ENCODE data around the gene RETN.

Gene RETN

DNA sequence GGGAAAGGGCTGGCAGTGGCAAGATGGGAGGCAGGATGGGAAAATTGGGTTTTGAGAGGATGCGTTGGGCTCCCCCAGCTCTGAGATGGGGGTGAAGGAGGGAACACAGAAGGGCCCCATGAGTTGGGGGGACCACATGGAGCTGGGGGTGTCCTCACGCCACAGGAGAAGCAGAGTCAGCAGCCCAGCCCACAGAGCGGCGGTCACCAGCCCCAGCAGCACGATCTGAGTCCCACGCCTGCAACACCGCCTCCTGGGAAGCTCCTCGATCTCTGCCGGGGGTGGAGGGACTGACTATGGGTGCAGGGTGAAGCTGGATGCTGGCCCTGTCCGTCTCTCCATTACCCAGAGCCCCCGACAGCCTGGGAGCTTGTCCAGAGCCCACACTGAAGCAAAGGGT is 29.7 kb downstream of the RETN start:
- Histone ChIP-seq H3K9me3 (ENCODE audit: control insufficient read depth, insufficient read depth, low read length) (no peaks in the 10 kb centered on the region), H3K4me1 (ENCODE audit: insufficient read depth, low read length) (no peaks in the 10 kb centered on the region), H3K9ac (ENCODE audit: low read depth, low read length) (no peak overlapping the region), H3K36me3 (ENCODE audit: insufficient read depth, low read length) (no peaks in the 10 kb centered on the region)

DNA sequence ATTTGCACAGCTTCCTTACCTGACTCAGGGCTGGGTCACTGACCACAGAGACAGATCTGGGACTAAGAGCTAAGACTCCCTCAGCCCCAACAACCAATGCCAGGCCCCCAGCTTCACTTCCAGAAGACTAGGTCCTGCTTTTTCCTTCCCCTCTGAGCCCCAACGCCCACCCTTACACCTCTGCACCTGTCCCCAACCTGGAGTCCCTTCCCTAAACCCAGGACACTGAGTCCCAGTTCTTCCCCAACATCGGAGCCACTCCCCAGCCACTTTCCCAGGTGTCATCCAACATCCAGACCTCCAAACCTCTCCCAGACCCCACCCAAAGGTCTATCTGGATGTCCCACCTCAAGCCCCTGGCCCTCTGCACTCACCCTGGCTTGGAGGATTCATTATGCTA is 30.2 kb downstream of the RETN start:
- Histone ChIP-seq H3K4me1 (ENCODE audit: insufficient read depth, low read length) (no peaks in the 10 kb centered on the region), H3K9me3 (ENCODE audit: control insufficient read depth, insufficient read depth, low read length) (no peaks in the 10 kb centered on the region), H3K9ac (ENCODE audit: low read depth, low read length) (no peak overlapping the region), H3K36me3 (ENCODE audit: insufficient read depth, low read length) (no peaks in the 10 kb centered on the region)

DNA sequence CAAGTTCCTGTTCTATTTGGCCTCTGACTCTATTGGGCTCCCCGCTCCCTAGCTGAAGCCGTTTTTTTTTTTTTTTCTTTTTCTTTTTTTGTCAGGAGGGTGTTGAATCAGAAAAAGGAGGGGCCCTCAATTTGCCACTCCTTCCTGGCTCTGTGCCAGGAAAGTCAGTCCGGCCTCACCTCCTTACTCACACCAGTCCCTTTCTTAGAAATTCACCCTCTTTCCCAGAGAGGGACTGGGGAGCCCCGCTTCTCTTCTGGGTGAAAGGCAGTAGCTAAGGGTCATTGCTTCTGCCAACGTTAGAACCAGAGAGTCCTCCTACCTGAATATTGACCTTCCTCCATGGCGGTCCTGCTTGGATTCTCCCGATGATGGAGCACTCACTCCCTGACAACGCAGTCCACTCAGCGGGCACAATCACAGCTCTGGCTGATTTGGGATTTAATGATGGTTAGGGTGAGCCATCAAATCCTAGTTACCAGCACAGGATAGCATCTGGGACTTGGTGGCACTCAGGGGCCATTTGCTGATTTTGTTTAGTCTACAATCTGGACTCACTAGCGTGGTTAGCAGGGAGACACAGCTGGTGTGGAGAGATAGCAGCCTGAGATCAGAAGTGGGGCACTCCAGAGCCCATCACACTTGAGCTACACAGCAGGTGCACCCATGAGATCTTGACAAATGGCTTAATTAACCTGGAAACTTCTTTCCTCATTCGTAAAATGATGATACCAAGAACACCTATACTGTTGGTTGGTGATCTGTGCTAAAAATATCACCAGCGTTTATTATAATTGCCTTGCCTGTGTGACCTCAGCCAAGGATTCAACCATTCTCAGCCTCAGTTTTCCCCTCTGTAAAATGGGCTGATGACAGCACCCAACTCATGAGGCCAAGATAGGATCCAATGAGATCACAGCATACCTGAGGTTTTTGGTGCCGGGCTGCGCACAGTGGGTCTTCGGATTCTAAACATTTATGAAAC is 30.9 kb downstream of the RETN start:
- no peaks in the 10 kb centered on the region for H3K4me1 ChIP-seq (ENCODE audit: insufficient read depth, low read length)
- no peaks in the 10 kb centered on the region for H3K36me3 ChIP-seq (ENCODE audit: insufficient read depth, low read length)
- no peaks in the 10 kb centered on the region for H3K9me3 ChIP-seq (ENCODE audit: control insufficient read depth, insufficient read depth, low read length)
- H3K9ac ChIP-seq (ENCODE audit: low read depth, low read length), result no peak overlapping the region

DNA sequence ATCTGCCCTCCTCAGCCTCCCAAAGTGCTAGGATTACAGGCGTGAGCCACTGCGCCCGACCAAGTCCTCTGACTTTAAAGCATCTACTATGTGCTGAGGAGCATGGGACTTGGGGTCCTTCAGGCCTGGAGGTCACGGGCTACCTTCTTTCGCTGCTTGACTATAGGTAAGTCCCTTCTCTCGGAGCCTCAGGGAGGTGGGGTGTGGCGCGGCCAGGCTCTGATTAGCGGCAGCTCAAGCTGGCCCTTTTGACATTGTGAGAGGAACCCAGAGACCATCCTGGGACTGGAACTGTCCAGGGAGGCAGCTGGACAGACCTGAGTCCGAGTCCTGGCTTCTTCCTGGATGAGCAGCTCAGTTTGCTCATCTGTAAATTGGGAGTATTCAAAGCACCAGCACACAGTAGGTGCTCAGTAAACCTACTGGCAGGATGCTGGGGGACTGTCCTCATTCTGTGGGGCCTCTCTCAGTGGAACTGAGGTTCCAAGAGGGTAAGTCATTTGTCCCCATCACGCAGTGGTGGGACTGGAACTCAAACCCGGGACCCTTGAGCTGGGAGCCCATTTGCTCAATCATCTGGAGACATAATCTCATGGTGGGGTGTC is 32.3 kb downstream of the RETN start:
- Histone ChIP-seq H3K9me3 (ENCODE audit: control insufficient read depth, insufficient read depth, low read length) (no peaks in the 10 kb centered on the region), H3K4me1 (ENCODE audit: insufficient read depth, low read length) (no peaks in the 10 kb centered on the region), H3K36me3 (ENCODE audit: insufficient read depth, low read length) (no peaks in the 10 kb centered on the region), H3K9ac (ENCODE audit: low read depth, low read length) (no peak overlapping the region)

DNA sequence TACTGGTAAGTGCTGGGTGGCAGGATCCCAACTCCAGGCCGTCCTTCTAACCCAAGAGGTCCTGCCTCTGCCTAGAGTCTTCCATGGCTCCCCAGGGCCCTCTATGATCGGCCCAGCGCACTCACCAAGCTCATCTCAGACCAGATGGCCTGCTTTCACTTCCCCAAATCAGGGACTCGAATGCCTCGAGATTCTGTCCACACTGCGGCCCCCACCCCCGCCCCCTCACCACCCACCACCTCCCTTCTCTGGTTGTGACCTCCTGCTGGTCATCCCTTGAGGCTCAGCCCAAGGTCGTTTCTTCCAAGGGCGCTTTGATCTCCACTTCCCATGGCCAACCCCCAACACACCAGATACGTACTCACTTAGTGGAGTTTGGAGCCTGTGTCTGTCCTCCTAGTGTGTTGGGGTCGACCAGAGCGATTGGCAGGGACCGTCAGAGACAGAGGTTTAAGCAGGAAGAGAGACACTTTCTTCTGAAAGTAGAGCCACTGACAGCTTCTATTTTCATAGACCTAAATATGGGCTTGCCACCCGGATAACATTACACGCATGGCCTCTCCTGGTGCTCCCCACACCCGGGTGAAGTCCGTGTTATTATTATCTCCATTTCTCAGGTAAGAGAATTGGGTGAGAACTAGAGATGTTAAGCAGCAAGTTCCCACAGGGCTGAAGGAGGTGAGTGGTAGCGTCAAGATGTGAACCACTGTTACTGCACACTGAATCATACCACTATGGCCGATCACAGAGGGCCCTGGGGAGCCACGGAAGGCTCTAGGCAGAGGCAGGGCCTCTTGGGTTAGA is 33.0 kb downstream of the RETN start, which contains the start of gene FCER2:
Gene FCER2 (minus strand): TSS at position 478 of the 804 bp plus-strand sequence. CDS start 2,371 bp downstream, outside the sequence.
- H3K9me3 ChIP-seq (ENCODE audit: control insufficient read depth, insufficient read depth, low read length), result no peaks in the 10 kb centered on the region
- no peak within 1 kb of the TSS for H3K9ac ChIP-seq (ENCODE audit: low read depth, low read length)
- no peaks in the 10 kb centered on the region for H3K4me1 ChIP-seq (ENCODE audit: insufficient read depth, low read length)
- H3K36me3 ChIP-seq (ENCODE audit: insufficient read depth, low read length), result no peaks in the 10 kb centered on the region

DNA sequence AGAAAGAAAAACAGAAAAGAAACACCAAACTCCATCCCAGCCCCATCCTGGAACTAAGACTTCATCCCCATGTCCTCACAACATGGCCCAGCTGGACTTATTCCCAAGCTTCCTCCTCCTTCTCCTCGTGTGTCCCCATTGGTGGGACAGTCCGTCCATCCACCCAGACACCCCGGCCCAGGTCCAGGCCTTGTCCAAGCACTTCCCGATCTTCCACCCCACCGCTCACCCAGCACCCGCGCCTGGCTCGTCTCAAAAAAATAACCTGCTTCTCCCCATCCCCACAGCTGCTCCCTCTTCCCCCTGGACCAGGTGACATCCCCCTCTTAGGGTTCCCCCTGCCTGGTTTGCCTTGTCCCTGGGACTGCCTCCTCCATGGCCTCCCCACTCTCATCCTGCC is 34.5 kb downstream of the RETN start:
- H3K4me1 ChIP-seq (ENCODE audit: insufficient read depth, low read length), result no peaks in the 10 kb centered on the region
- H3K9ac ChIP-seq (ENCODE audit: low read depth, low read length), result no peak overlapping the region
- H3K36me3 ChIP-seq (ENCODE audit: insufficient read depth, low read length), result no peaks in the 10 kb centered on the region
- H3K9me3 ChIP-seq (ENCODE audit: control insufficient read depth, insufficient read depth, low read length), result no peaks in the 10 kb centered on the region

DNA sequence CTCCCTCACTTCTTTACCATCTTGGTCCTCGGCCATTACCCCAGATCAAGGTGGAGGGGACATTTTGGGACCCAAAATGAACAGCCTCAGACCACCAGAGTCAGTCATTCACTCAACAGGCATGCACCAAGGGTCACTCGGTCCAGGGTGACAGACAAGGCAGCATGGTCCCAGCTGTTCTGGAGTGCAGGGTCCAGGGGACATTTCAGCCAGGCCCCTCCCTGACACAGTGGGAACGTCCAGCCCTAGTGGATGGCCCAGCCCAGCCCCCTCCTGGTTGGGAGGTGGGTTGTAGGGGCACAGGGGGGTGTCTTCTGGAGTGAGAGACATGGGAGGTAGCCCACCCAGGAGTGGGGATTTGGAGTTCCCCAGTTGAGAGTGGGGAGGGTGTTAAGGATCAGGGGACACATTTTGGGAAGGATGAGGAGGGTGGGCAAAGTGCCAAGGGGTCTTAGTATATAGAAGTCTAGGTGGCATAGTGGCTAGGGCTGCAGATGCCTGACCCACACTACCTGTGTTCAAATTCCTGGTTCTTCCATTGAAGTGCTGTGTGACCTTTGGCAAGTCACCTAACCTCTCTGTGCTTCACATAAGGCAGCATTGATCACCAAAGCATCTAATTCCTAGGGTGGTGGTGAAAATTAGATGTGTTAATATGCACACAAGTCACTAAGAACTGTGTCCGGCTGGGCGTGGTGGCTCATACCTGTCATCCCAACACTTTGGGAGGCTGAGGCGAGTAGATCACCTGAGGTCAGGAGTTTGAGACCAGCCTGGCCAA is 35.6 kb downstream of the RETN start:
- H3K36me3 ChIP-seq (ENCODE audit: insufficient read depth, low read length), result no peaks in the 10 kb centered on the region
- H3K9me3 ChIP-seq (ENCODE audit: control insufficient read depth, insufficient read depth, low read length), result no peaks in the 10 kb centered on the region
- H3K4me1 ChIP-seq (ENCODE audit: insufficient read depth, low read length), result no peaks in the 10 kb centered on the region
- no peak overlapping the region for H3K9ac ChIP-seq (ENCODE audit: low read depth, low read length)

DNA sequence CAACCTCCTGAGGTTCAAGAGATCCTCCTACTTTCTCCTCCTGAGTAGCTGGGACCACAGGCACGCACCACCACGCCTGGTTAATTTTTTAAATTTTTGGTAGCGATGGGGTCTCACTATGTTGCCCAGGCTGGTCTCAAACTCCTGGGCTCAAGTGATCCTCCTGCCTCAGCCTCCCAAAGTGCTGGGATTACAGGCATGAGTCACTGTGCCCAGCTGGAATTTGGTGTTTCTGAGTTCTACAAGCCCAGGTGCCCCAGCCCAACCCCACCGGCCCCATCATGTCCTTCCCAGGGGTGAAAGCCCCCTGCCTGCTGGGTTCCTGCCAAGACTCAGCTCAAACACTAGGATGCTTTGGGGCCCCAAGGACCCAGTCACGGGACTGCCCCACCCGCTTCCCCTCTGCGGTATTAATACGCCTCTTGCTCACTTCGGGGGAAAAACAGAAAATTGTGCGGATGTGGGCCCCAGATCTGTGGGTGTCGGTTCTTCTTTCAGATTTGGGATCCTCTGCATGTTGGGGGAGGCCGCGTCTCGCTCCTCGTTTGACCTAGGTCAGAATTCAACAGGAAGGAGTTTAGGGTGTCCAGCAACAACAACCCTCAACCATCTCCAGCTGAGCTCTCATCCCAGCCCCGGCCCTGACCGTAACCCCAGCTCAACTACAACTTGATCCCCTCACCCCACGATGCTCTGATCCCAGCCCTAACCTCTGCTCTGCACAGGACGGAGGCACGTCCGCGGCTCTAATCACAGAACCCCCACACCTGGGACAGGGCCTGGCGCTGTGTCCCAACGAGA is 36.7 kb downstream of the RETN start:
- Histone ChIP-seq H3K9me3 (ENCODE audit: control insufficient read depth, insufficient read depth, low read length) (no peaks in the 10 kb centered on the region), H3K9ac (ENCODE audit: low read depth, low read length) (no peak overlapping the region), H3K4me1 (ENCODE audit: insufficient read depth, low read length) (no peaks in the 10 kb centered on the region), H3K36me3 (ENCODE audit: insufficient read depth, low read length) (no peaks in the 10 kb centered on the region)

DNA sequence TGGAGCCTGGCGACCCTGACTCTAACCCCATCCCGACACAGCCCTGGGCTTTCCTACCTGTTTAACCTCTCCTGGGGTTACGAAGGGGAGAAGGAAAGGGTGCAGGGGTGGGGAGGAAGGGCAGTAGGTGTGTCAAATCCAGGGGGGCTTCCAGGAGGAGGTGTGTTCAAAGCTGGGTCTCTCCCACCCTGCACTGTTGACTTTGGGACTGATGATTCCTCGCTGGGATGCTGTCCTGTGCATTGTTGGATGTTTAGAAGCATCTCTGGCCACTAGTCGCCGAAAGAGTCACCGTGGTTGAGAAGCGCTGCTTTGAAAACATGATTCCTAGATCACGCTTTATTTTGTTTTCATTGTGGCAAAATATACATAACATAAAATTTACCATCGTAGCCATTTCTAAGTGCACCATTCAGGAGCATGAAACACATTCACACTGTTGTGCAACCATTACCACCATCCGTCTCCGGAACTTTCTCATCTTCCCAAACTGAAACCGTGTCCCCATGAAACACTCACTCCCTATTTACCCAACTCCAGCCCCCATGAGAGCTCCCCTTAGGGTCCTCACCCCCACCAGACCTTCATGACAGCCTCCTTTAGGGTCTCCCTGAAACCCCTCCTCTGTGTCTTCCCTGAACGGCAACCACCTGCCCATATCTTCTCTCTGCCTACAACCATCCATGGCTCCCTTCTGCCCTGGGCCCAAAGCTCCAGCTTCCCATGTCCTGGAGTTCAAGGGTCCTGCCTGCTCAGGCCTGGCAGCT is 37.5 kb downstream of the RETN start:
- no peak overlapping the region for H3K9ac ChIP-seq (ENCODE audit: low read depth, low read length)
- H3K4me1 ChIP-seq (ENCODE audit: insufficient read depth, low read length), result no peaks in the 10 kb centered on the region
- H3K36me3 ChIP-seq (ENCODE audit: insufficient read depth, low read length), result no peaks in the 10 kb centered on the region
- no peaks in the 10 kb centered on the region for H3K9me3 ChIP-seq (ENCODE audit: control insufficient read depth, insufficient read depth, low read length)

DNA sequence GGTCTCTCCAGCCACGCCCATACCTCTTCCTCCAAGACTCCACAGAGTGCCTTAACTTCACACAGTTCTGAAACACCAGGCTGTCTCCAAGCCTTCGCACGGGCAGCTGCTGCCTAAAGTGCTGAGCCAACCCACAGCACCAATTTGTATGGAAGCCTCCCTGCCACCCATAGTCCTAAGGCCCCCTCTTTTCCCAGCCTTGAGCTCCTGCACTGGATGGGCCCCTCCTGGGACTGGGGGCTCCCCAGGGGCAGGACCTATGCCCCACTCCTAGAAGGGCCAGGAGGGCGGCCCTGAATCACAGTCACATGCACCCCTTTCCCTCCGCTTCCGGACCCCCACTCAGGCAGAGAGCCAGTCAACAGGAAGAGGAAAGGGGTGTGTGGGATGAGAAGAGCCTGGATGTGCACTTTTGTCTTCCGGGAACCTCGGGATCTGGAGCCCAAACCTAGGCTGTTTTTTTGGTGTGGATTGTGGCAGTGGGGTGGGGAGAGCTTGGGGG is 38.2 kb downstream of the RETN start:
- Histone ChIP-seq H3K4me1 (ENCODE audit: insufficient read depth, low read length) (no peaks in the 10 kb centered on the region), H3K9me3 (ENCODE audit: control insufficient read depth, insufficient read depth, low read length) (no peaks in the 10 kb centered on the region), H3K9ac (ENCODE audit: low read depth, low read length) (no peak overlapping the region), H3K36me3 (ENCODE audit: insufficient read depth, low read length) (no peaks in the 10 kb centered on the region)

DNA sequence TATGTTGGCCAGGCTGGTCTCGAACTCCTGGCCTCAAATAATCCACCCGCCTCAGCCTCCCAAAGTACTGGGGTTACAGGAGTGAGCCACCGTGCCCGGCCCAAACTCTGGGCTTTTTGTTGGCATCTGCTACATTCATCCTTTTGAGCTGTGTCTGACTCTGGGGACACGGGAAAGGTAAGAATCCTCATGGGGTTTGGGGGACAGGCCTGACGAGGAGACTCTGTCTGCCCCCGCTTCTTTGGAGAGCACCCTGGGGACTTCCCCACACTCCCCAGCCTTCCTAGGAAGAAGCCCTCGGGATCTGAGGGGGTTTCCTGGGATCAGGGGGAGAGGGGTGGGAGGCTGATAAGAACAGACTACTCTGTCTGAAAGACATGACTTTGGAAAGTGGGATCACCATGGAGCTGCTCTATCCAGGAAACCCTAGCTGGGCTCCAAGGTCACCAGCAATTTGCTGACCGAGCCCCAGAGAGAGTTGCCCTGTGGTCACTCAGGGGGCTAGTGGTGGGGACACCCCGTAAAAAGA is 41.1 kb downstream of the RETN start:
- no peak overlapping the region for H3K9ac ChIP-seq (ENCODE audit: low read depth, low read length)
- H3K9me3 ChIP-seq (ENCODE audit: control insufficient read depth, insufficient read depth, low read length), result no peaks in the 10 kb centered on the region
- H3K4me1 ChIP-seq (ENCODE audit: insufficient read depth, low read length), result no peaks in the 10 kb centered on the region
- no peaks in the 10 kb centered on the region for H3K36me3 ChIP-seq (ENCODE audit: insufficient read depth, low read length)

DNA sequence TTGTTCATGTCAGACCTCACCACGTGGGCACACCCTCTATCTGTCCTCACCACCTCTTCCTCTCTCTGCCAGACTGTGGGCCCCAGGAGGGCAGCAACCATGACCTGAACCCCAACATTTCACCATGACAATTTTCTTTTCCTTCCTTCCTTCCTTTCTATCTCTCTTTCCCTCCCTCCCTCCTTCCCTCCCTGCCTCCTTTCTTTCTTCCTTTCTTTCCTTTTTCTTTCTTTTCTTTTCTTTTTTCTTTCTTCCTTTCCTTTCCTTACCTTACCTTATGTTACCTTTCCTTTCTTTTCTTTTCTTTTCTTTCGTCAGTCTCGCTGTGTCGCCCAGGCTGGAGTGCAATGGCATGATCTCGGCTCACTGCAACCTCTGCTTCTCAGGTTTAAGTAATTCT is 41.8 kb downstream of the RETN start:
- H3K9ac ChIP-seq (ENCODE audit: low read depth, low read length), result no peak overlapping the region
- no peaks in the 10 kb centered on the region for H3K4me1 ChIP-seq (ENCODE audit: insufficient read depth, low read length)
- H3K9me3 ChIP-seq (ENCODE audit: control insufficient read depth, insufficient read depth, low read length), result no peaks in the 10 kb centered on the region
- H3K36me3 ChIP-seq (ENCODE audit: insufficient read depth, low read length), result no peaks in the 10 kb centered on the region

Data from ES-I3 (cell line).